Measurements from ENCODE around the gene ASIC4. TPM values are rescaled to one million over a fixed set of nuclear protein-coding genes. Genes with fewer than 3 reads are reported as not detected.

ASIC4 gene
- total and polyA plus RNA-seq, 2 of the 13 experiments (the other 11 are each of a cell fraction or from before 2014, with no cell fraction given) = 0.03 TPM; not detected in 1

DNA sequence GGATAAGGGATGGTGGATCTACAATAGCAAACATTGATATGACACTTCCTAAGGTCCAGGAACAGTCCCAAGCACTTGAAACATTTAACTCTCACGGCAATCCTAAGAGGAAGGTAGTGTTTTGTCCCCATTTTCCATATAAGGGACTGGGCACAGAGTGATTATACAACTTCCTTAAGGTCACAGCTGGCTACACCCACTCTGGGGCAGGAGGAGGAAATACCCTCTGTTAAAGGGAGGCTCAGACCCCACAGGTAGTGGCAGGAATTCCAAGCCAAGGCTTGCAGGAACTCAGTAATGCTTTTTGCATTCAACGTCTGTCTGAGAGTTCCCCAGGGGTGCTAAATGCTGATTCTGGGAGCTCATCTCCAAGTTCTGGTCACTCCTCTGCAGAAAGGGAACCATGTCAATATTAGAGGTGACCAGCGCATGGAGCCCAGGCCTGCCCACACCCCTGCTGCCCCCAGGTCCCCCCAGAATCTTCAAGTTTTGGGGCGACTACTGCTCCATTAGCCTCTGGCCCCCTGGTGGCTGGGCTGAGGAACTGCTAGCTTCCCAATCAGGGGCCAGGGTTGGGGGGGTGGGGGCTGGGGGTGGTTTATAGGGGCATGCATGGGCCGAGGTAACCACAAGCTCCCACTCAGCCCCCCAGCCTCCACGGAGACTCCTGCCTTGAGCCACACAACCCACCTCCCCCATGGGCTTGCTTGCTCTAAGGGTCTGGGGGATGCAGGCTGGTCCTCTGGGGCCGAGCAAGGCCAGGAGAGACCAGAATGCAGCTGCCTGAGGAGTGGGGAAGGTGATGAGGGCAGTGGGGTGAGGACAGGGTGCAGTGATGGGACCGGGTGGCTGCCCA lies 46.0 kb downstream of the ASIC4 start (continued):
- TF ChIP-seq ZNF468 (CRISPR knock-in tag; IDR thresholded peaks at IDR 0.05) = no peak
- TF ChIP-seq GRHL1 (CRISPR knock-in tag; conservative IDR thresholded peaks at IDR 0.05) = no peak
- TF ChIP-seq THAP11 (CRISPR knock-in tag; IDR thresholded peaks at IDR 0.05) = no peak
- no peak for TF ChIP-seq TAF15 (IDR thresholded peaks at IDR 0.05; ENCODE audit: low read depth, low read length, poor library complexity, severe bottlenecking)
- no peak for TF ChIP-seq THYN1 (CRISPR knock-in tag; IDR thresholded peaks at IDR 0.05; ENCODE audit: borderline replicate concordance, low read depth)
- peak; percentile 62 for TF ChIP-seq CTCF (CRISPR knock-in tag; IDR thresholded peaks at IDR 0.05)
- no peak for TF ChIP-seq TGIF2 (CRISPR knock-in tag; IDR thresholded peaks at IDR 0.05)
- TF ChIP-seq, protein P1, sequence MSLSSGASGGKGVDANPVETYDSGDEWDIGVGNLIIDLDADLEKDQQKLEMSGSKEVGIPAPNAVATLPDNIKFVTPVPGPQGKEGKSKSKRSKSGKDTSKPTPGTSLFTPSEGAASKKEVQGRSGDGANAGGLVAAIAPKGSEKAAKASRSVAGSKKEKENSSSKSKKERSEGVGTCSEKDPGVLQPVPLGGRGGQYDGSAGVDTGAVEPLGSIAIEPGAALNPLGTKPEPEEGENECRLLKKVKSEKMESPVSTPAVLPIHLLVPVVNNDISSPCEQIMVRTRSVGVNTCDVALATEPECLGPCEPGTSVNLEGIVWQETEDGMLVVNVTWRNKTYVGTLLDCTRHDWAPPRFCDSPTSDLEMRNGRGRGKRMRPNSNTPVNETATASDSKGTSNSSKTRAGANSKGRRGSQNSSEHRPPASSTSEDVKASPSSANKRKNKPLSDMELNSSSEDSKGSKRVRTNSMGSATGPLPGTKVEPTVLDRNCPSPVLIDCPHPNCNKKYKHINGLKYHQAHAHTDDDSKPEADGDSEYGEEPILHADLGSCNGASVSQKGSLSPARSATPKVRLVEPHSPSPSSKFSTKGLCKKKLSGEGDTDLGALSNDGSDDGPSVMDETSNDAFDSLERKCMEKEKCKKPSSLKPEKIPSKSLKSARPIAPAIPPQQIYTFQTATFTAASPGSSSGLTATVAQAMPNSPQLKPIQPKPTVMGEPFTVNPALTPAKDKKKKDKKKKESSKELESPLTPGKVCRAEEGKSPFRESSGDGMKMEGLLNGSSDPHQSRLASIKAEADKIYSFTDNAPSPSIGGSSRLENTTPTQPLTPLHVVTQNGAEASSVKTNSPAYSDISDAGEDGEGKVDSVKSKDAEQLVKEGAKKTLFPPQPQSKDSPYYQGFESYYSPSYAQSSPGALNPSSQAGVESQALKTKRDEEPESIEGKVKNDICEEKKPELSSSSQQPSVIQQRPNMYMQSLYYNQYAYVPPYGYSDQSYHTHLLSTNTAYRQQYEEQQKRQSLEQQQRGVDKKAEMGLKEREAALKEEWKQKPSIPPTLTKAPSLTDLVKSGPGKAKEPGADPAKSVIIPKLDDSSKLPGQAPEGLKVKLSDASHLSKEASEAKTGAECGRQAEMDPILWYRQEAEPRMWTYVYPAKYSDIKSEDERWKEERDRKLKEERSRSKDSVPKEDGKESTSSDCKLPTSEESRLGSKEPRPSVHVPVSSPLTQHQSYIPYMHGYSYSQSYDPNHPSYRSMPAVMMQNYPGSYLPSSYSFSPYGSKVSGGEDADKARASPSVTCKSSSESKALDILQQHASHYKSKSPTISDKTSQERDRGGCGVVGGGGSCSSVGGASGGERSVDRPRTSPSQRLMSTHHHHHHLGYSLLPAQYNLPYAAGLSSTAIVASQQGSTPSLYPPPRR (CRISPR knock-in tag; IDR thresholded peaks at IDR 0.05; ENCODE audit: borderline replicate concordance) = no peak
- no peak for TF ChIP-seq TFDP2 (CRISPR knock-in tag; IDR thresholded peaks at IDR 0.05)
- TF ChIP-seq ATF3 (CRISPR knock-in tag; IDR thresholded peaks at IDR 0.05) = no peak
- TF ChIP-seq KLF16 (CRISPR knock-in tag; IDR thresholded peaks at IDR 0.05) = no peak
- no peak for TF ChIP-seq SIN3B (IDR thresholded peaks at IDR 0.05; ENCODE audit: low read length)
- no peak for TF ChIP-seq SPEN (CRISPR knock-in tag; IDR thresholded peaks at IDR 0.05; ENCODE audit: low read depth)
- TF ChIP-seq MATR3 (CRISPR knock-in tag; IDR thresholded peaks at IDR 0.05) = no peak
- no peak for TF ChIP-seq TEAD3 (CRISPR knock-in tag; optimal IDR thresholded peaks at IDR 0.05; ENCODE audit: borderline replicate concordance)
- peak; percentile 57; the same call in 1 of the 2 replicates for TF ChIP-seq ZNF563 (CRISPR knock-in tag; IDR thresholded peaks at IDR 0.05)
- no peak for TF ChIP-seq ZNF557 (CRISPR knock-in tag; IDR thresholded peaks at IDR 0.05)
- TF ChIP-seq ASH2L (IDR thresholded peaks at IDR 0.05; ENCODE audit: insufficient read length, low read depth, low read length) = no peak

Measured in HepG2 (cell line).